ENCODE results near the gene TRIO. TPM values are rescaled to one million over a fixed set of nuclear protein-coding genes. Genes with fewer than 3 reads are reported as not detected.

The TRIO gene
- total and polyA plus RNA-seq, 10 of the 15 experiments (the other 5 are each of a cell fraction or from before 2014, with no cell fraction given) = 5.1 to 96.4 (median 44.6) TPM

GRCh38 chr5:14109041-14109747 lies 33.9 kb upstream of the TRIO start (continued):
- peak; percentile 75 for TF ChIP-seq JUND (IDR thresholded peaks at IDR 0.05; ENCODE audit: low read depth, low read length)
- TF ChIP-seq RUNX3 (IDR thresholded peaks at IDR 0.05; ENCODE audit: low read length) = peak; percentile 84
- TF ChIP-seq PAX5 (IDR thresholded peaks at IDR 0.05; ENCODE audit: borderline replicate concordance, low read depth, low read length) = peak; percentile 39; the same call in 1 of the 2 replicates
- peak; percentile 37 for TF ChIP-seq MEF2B (IDR thresholded peaks at IDR 0.05; ENCODE audit: partially characterized antibody, poor library complexity, severe bottlenecking)
- TF ChIP-seq NFYB (IDR thresholded peaks at IDR 0.05; ENCODE audit: insufficient read depth, low read depth, low read length) = no peak
- no peak for TF ChIP-seq FOS (IDR thresholded peaks at IDR 0.05; ENCODE audit: borderline replicate concordance, extremely low read depth, insufficient read length)
- peak; percentile 82 for TF ChIP-seq NFIC (IDR thresholded peaks at IDR 0.05; ENCODE audit: low read depth, low read length)
- peak; percentile 55 to 62; a peak in 3 of 4 replicates for TF ChIP-seq EP300 (IDR thresholded peaks at IDR 0.05; ENCODE audit: borderline replicate concordance in 1 of 2, control insufficient read depth in 1 of 2, low read depth in 2 of 2, low read length in 2 of 2)
- peak; percentile 91; the same call in 1 of the 2 replicates for TF ChIP-seq BACH1 (IDR thresholded peaks at IDR 0.05; ENCODE audit: borderline replicate concordance)
- TF ChIP-seq ZBED1 (IDR thresholded peaks at IDR 0.05; ENCODE audit: borderline replicate concordance) = peak; percentile 39; the same call in 1 of the 2 replicates
- TF ChIP-seq RELA (IDR thresholded peaks at IDR 0.05; ENCODE audit: borderline replicate concordance, partially characterized antibody) = no peak
- no peak for TF ChIP-seq STAT3 (IDR thresholded peaks at IDR 0.05; ENCODE audit: low read depth, low read length)
- peak; percentile 95 for TF ChIP-seq JUNB (IDR thresholded peaks at IDR 0.05)
- TF ChIP-seq RAD51 (IDR thresholded peaks at IDR 0.05) = no peak
- TF ChIP-seq ATF7 (IDR thresholded peaks at IDR 0.05; ENCODE audit: low read depth) = peak; percentile 83
- TF ChIP-seq CBX3 (IDR thresholded peaks at IDR 0.05; ENCODE audit: borderline replicate concordance, low read depth) = no peak
- TF ChIP-seq CREB1 (IDR thresholded peaks at IDR 0.05; ENCODE audit: low read depth) = peak; percentile 72; the same call in 1 of the 2 replicates
- TF ChIP-seq MTA2 (IDR thresholded peaks at IDR 0.05; ENCODE audit: low read depth) = peak; percentile 62; the same call in 1 of the 2 replicates
